Liver (tissue), 9 donors: ENCODE data around the gene CMC4. TPM values are rescaled to one million over a fixed set of nuclear protein-coding genes. Genes with fewer than 3 reads are reported as not detected.

Source experiments
- DNase-seq: peaks from one replicate; pipeline ENCODE4 v3.0.0-alpha.2; 2017; ENCODE audit warnings: low spot score
- H3K27ac ChIP-seq, 2 donors: one replicate each; pipeline ENCODE4 v1.7.0; 2013; ENCODE audit warnings: inconsistent platforms in 2 of 2, low read length in 2 of 2, control low read depth in 1 of 2, low read depth in 1 of 2, mild to moderate bottlenecking in 1 of 2
- H3K27me3 ChIP-seq, 4 donors: one replicate each; pipeline versions ENCODE4 v1.6.1 to v1.7.0; 2013; ENCODE audit warnings: low read length in 3 of 4, inconsistent platforms in 1 of 4, mild to moderate bottlenecking in 1 of 4, moderate library complexity in 1 of 4; ENCODE audit not compliant: control insufficient read depth in 4 of 4, insufficient read depth in 4 of 4
- H3K36me3 ChIP-seq, 4 donors: one replicate each; pipeline versions ENCODE4 v1.6.1 to v1.7.0; 2013; ENCODE audit warnings: low read length in 3 of 4, mild to moderate bottlenecking in 3 of 4, low read depth in 1 of 4, moderate library complexity in 1 of 4; ENCODE audit not compliant: control insufficient read depth in 4 of 4, insufficient read depth in 3 of 4
- H3K4me1 ChIP-seq, 4 donors: one replicate each; pipeline versions ENCODE4 v1.6.1 to v1.7.0; 2013; ENCODE audit warnings: low read length in 3 of 4, mild to moderate bottlenecking in 3 of 4, moderate library complexity in 1 of 4; ENCODE audit not compliant: control insufficient read depth in 4 of 4, insufficient read depth in 4 of 4
- H3K4me3 ChIP-seq, 3 donors: one replicate each; pipeline versions ENCODE4 v1.6.1 to v1.7.0; 2013; ENCODE audit warnings: low read length in 3 of 3, control low read depth in 1 of 3, low read depth in 1 of 3, mild to moderate bottlenecking in 1 of 3
- H3K9ac ChIP-seq, 2 donors: one replicate each; pipeline ENCODE4 v1.7.0; 2013; ENCODE audit warnings: low read length in 2 of 2, mild to moderate bottlenecking in 2 of 2, moderate library complexity in 2 of 2, control low read depth in 1 of 2, low read depth in 1 of 2
- H3K9me3 ChIP-seq, 4 donors: one replicate each; pipeline versions ENCODE4 v1.6.1 to v1.7.0; 2013; ENCODE audit warnings: low read length in 3 of 4; ENCODE audit not compliant: control insufficient read depth in 4 of 4
- ATF3 ChIP-seq: IDR thresholded peaks from 2 replicates; pipeline ENCODE4 v1.6.1; 2016; ENCODE audit warnings: antibody characterized with exemption
- CTCF ChIP-seq: fragments of 150-350 bp; IDR thresholded peaks from 2 replicates; pipeline ENCODE4 v1.5.1; 2017; ENCODE audit warnings: improper control_type of control experiment, low read depth, low read length; ENCODE audit not compliant: missing input control
- EGR1 ChIP-seq, 2 donors: IDR thresholded peaks; 2 replicates each; pipeline ENCODE4 v1.6.1; 2016 to 2018; ENCODE audit warnings: antibody characterized with exemption in 2 of 2, low read depth in 2 of 2
- FOXA1 ChIP-seq: IDR thresholded peaks from 2 replicates; pipeline ENCODE4 v1.6.1; 2016; ENCODE audit warnings: antibody characterized with exemption
- GABPA ChIP-seq, 2 donors: IDR thresholded peaks in 1 of 2; conservative IDR thresholded peaks in 1 of 2; 2 replicates each; pipeline ENCODE4 v1.6.1; 2016; ENCODE audit warnings: antibody characterized with exemption in 2 of 2, mild to moderate bottlenecking in 1 of 2, moderate library complexity in 1 of 2
- HNF4A ChIP-seq, 2 donors: conservative IDR thresholded peaks; 2 replicates each; pipeline ENCODE4 v1.6.1; 2016; ENCODE audit warnings: antibody characterized with exemption in 2 of 2, mild to moderate bottlenecking in 2 of 2
- HNF4G ChIP-seq: IDR thresholded peaks from 2 replicates; pipeline ENCODE4 v1.6.1; 2016; ENCODE audit warnings: antibody characterized with exemption
- JUND ChIP-seq, 2 donors: IDR thresholded peaks; 2 replicates each; pipeline ENCODE4 v1.6.1; 2016; ENCODE audit warnings: antibody characterized with exemption in 2 of 2
- MAX ChIP-seq: IDR thresholded peaks from 2 replicates; pipeline ENCODE4 v1.6.1; 2016; ENCODE audit warnings: antibody characterized with exemption
- NR2F2 ChIP-seq: IDR thresholded peaks from 2 replicates; pipeline ENCODE4 v1.6.1; 2016; ENCODE audit warnings: antibody characterized with exemption
- RAD21 ChIP-seq, 2 donors: IDR thresholded peaks; 2 replicates each; pipeline ENCODE4 v1.6.1; 2016; ENCODE audit warnings: antibody characterized with exemption in 2 of 2, mild to moderate bottlenecking in 2 of 2
- REST ChIP-seq: IDR thresholded peaks from 2 replicates; pipeline ENCODE4 v1.6.1; 2016; ENCODE audit warnings: antibody characterized with exemption, mild to moderate bottlenecking
- RXRA ChIP-seq, 2 donors: IDR thresholded peaks; 2 replicates each; pipeline ENCODE4 v1.6.1; 2017 to 2018; ENCODE audit warnings: antibody characterized with exemption in 2 of 2, mild to moderate bottlenecking in 1 of 2
- SP1 ChIP-seq: IDR thresholded peaks from 2 replicates; pipeline ENCODE4 v1.6.1; 2018; ENCODE audit warnings: antibody characterized with exemption, mild to moderate bottlenecking
- YY1 ChIP-seq: IDR thresholded peaks from 2 replicates; pipeline ENCODE4 v1.6.1; 2016; ENCODE audit warnings: antibody characterized with exemption, mild to moderate bottlenecking
- WGBS: extraction: QIAGEN DNeasy Blood & Tissue Kit; methylation state at CpG from one replicate; pipeline ENCODE4 v1.1.7; 2013; 5-methylcytosine and 5-hydroxymethylcytosine counted together
- polyA plus RNA-seq, 2 donors: library from polyadenylated mRNA; stranded (reverse) in 1 of 2; unstranded in 1 of 2; fragments of 200-250 nt in 1 of 2; fragments of >200 nt in 1 of 2; fragmentation: Nextera tagmentation in 1 of 2; extraction: Ambion mirVana in 1 of 2; gene quantifications; one replicate each; pipeline versions ENCODE4 v1.2.1 to v1.2.3, GENCODE V29; 2013 to 2015
- total RNA-seq, 2 donors: library from RNA; depleted of rRNA; stranded (reverse); fragments of >200 nt; gene quantifications; one replicate each; pipeline ENCODE4 v1.2.3, GENCODE V29; 2014
- donor health status: healthy.
- donor health status: healthy.
- donor health status: healthy.
- donor health status: healthy.
- donor health status: healthy.

The CMC4 gene
- total and polyA plus RNA-seq, 4 donors: 4.2 to 17.3 (median 10.4) TPM

- Histone ChIP-seq H3K27me3 (no peaks in the 10 kb centered on the region), H3K27ac (no peak overlapping the region), H3K36me3 (peaks cover 0 to 4% (median 0%) of the 10 kb centered on the region in 4 donors), H3K4me3 (no peak overlapping the region), H3K9ac (no peak overlapping the region), H3K4me1 (no peaks in the 10 kb centered on the region), H3K9me3 (no peaks in the 10 kb centered on the region)
- DNase-seq: no peak
- WGBS: 35% methylated on average over 4 of the region's 4 CpGs
- TF ChIP-seq EGR1 (IDR thresholded peaks at IDR 0.05; ENCODE audit: low read depth in 2 of 2) (no peak), RAD21 (IDR thresholded peaks at IDR 0.05) (peak; percentile 71 to 80), RXRA (IDR thresholded peaks at IDR 0.05) (no peak), ATF3 (no peak), GABPA (IDR thresholded peaks at IDR 0.05 in 1 of 2, conservative IDR thresholded peaks at IDR 0.05 in 1 of 2) (no peak), REST (no peak), CTCF (peak; percentile 47), HNF4G (no peak), FOXA1 (no peak), HNF4A (conservative IDR thresholded peaks at IDR 0.05) (no peak), SP1 (no peak), YY1 (no peak), NR2F2 (no peak), MAX (no peak), JUND (IDR thresholded peaks at IDR 0.05) (no peak)
Measured at GRCh38 chrX:155094468-155095061, 23.6 kb upstream of the CMC4 start.

- Histone ChIP-seq H3K4me1 (no peaks in the 10 kb centered on the region), H3K9ac (no peak overlapping the region), H3K9me3 (peaks cover 0 to 2% (median 0%) of the 10 kb centered on the region in 4 donors), H3K27me3 (no peaks in the 10 kb centered on the region), H3K27ac (no peak overlapping the region), H3K4me3 (no peak overlapping the region), H3K36me3 (peaks cover 0 to 4% (median 0%) of the 10 kb centered on the region in 4 donors)
- no peak for DNase-seq
- 96% methylated on average over 26 of the region's 26 CpGs for WGBS
- TF ChIP-seq REST: no peak
- TF ChIP-seq SP1: no peak
- no peak for TF ChIP-seq NR2F2
- TF ChIP-seq ATF3: no peak
- no peak for TF ChIP-seq EGR1 (IDR thresholded peaks at IDR 0.05; ENCODE audit: low read depth in 2 of 2)
- TF ChIP-seq CTCF: no peak
- no peak for TF ChIP-seq FOXA1
- no peak for TF ChIP-seq HNF4A (conservative IDR thresholded peaks at IDR 0.05)
Measured at GRCh38 chrX:155086961-155087735, 16.2 kb upstream of the CMC4 start.
